KG1 (cell line): ENCODE measurements around the gene FRY.

ENCODE experiments used
- DNase-seq: peaks from one replicate; lab custom pipeline; 2025; lab: John Stamatoyannopoulos, UW

The FRY gene

DNA sequence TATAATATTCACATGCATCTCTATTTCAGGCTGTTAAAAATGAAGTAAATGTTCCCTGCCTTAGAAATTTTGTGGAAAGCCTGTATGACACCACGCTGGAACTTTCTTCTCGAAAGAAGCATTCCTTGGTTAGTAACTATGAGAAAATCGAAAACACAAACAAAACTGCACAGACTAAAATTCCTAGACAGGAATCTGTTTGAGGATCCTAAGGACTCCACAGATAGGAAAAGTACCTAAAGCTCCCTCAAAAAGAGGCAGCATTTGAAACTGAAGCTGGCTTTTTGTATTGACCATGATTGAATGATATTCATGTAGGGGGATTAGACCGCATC is 103.4 kb downstream of the FRY start:
- no peak for DNase-seq

DNA sequence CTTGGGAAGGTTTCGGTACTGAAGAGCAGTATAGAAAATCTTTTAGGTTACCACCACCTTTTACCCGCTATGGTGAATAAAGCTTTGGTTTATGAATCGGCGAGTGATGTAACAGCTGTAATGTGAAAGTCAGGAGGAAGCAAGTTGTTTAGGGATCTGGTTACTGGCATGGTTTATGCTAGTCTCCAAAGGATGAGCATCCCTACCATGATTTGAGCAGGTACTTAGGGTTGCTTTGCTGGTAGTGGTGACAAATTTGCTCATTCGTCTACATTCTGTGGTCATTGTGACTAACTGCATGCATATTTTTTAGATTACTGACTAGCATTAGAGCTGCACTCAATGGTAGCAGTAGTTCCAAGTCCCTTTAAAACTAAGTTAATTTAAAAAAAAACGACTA is 104.1 kb downstream of the FRY start:
- no peak for DNase-seq

- DNase-seq: no peak
These were observed 104.5 kb downstream of the FRY start for GRCh38 chr13:32136061-32136460.

DNA sequence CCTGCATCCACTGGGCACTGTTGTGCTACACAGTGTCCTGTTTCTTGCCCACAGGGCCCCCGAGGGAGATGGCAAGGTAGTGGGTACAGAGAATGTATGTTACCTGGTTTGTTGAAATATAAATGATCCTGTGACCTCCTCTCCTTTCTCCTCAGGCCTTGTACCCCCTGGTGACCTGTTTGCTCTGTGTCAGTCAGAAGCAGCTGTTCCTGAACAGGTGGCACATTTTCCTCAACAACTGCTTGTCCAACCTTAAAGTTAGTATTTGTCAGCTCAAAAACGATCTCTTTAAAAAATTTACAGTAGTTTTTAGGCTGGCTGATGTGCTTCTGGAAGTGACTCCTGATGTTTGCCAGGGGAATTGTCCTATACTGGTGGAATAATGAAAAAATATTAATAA is 105.1 kb downstream of the FRY start:
- DNase-seq: no peak

- no peak for DNase-seq
These were observed 107.7 kb downstream of the FRY start for GRCh38 chr13:32139251-32139650.

DNA sequence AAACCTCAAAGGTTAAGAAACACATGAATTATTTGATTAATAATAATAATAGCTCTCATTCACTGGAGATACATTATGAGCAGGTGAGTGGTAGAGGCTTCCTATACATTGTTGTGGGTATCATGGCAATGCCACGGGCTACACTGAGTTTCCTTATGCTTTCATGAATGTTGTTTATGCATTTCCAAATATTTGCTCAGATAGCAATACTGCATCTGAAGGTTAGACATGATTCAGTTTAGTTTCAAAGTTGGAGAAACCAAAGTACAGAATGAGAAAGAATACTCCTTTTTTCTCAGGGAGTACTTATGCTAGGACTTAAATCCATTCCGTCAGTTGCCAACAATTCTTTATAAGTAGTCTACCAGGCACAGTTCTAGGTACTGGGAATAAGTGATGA is 108.5 kb downstream of the FRY start:
- DNase-seq: no peak

GRCh38 chr13:32141462-32141861 is 109.9 kb downstream of the FRY start:
- DNase-seq: no peak

- DNase-seq: no peak
These were observed 110.5 kb downstream of the FRY start for GRCh38 chr13:32142115-32142514.

GRCh38 chr13:32142956-32143375 is 111.4 kb downstream of the FRY start:
- no peak for DNase-seq

GRCh38 chr13:32147193-32147592 is 115.6 kb downstream of the FRY start:
- no peak for DNase-seq

- no peak for DNase-seq
These were observed 116.4 kb downstream of the FRY start for GRCh38 chr13:32147976-32148375.

DNA sequence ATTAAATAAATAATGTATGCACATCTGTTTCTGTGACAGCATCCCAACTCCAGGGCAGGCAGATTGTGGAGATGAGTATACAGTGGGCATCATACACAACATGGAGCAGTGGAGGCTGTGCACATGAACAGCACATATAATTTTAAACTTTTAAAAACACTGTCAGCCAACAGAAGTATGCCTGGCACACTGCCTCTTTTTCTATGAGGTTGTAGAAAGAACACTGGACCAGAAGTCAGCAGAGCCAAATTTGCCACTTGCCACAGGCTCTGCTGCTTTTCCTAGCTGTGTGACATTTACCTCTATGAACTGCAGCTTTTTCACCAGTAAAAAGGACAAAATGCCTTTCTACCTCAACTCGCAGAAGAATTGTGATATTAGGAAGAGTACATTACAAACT is 118.7 kb downstream of the FRY start:
- no peak for DNase-seq

DNA sequence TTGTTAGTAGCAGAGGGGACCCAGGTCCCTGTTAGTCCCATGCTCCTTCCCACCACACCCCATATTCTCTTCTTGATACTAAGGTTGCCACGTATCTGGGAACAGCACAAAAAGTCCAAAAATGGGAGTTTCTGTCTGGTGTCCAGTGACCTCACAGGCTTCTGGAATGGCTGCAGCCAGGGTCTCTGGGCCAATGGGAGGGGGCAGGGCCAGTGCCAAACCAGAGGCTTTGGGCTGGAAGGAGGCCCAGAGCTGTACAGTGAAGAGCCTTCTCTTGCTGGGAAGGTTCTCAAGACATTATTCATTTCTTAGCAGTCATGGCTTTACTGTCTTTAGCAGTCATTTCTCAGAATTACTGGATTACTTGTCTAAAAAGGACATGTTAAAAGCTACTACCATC is 119.2 kb downstream of the FRY start:
- no peak for DNase-seq

GRCh38 chr13:32151240-32151639 is 119.7 kb downstream of the FRY start:
- DNase-seq: no peak

DNA sequence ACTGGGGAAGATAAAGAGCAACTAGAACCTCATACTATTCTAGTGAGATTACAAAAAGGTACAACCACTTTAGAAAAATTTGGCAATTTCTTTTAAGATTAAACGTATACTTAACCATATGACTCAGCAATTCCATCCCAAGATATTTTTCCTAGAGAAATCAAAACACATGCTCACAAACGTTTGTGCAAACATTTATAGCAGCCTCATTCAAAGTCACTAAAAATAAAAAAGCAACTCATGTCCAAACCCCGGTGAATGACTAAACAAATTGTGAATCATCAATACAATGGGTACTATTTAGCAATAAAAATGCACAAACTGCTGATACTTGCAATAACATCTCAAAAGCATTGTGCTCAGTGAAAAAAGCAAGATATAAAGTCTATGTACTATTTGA is 121.5 kb downstream of the FRY start:
- DNase-seq: no peak

DNA sequence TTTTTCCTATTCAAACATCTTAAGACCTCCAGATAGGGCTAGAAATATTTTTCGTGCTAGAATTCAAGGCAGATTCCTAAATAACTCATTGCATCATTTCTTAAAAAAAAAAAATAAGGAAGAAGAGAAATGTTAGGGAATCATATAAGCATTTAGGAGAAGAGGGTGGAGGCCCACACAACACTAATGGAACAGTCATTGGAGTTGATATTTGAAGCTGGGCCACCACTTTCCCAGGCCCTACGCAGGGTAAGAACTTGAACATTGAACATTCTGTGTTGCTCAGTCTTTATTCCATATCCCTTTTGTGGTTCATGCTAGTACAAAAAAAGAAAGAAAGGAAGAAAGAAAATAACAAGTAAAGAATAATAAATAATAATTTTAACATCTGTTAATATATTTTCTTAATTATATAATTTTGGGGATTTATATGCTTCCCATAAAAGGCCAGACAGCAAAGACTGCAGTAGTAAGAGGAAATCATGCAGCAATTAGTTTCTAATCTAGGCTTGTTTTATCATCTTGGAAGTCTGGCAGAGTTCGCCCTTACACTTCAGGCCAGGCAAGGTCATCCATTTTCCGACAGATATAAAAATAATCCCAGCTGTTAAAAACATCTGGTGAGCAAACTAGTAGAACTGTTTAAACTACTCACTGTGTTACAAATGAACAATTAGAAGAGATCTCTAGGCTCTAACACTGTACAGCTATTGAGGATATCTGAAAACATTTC is 127.7 kb downstream of the FRY start:
- no peak for DNase-seq

DNA sequence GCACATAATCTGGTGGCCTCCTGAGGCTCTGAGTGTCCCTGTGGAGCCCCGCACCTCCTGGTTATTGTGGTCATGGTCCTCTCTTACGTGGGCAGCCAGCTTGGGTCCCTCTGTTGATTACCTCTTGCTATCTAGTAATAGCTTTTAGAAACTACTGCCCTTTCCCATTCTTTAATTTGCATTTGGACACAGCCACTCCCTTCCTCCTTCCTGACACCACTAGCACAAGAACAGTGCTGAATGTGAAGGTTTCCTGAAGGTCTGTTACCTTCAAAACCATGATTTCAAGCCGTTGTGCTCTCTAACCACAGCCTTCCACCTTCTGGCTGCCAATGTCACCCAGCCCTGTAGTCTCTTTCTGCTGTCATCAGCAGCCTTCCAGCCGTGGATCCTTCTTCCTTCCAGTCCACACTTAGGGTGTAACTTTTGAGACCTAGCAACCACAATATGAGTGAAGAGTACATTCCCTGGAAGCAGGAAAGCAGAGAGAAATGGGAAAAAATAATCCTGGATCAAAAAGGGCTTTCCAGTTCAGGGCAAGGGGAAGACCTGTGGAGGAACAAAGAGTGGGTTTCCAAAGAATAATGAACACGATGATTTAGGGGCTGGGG is 130.9 kb downstream of the FRY start:
- DNase-seq: no peak

- DNase-seq: no peak
These were observed 133.2 kb downstream of the FRY start for GRCh38 chr13:32164622-32165268.

DNA sequence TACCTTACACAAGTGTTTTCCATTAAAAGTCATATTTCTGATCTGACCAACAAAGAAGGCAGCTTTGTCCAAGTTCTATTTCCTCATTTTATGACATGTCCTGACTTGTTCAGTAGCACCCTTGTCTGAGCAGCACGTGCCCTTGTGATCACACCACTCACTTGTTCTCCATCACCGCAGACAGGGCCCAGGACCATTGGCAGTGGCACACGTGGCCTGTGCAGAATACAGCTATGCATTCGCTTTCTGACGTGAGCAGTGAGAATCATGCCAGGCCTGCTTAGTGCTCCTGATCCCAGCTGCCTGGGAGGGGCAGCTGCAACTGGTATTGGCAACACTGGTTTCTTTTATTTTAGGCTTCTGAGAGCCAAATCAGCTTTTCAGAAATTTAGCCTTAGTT is 134.2 kb downstream of the FRY start:
- no peak for DNase-seq

DNA sequence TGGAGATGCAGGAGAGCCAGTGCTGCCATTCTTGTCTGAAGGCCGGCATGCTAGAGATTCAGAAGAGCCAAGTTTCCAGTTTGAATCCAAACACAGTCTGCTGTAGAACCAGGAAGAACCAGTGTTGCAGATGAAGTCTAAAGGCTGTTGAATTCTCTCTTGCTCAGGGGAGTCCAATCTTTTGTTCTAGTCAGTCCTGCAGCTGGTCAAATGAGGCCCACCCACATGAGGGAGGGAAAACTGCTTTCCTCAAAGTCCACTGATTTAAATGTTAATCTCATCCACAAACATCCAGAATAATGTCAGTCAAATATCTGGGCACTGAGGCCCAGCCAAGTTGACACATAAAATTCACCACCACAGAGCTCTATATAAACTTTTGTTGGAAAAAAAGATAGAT is 136.6 kb downstream of the FRY start:
- DNase-seq: no peak

DNA sequence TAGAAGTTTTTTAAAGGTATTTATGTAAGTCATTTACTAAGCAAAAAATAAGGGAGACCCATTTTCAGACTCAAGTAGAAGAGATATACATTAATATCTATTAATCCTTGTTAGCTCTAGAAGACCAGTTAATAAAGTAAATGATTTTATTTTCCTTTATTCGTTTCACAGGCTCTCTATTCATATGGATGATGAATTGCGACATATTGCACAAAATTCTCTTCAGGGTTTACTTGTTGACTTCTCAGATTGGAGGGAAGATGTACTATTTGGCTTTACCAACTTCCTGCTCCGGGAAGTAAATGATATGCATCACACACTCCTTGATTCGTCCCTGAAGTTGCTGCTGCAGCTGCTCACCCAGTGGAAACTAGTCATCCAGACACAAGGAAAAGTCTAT is 139.3 kb downstream of the FRY start:
- no peak for DNase-seq

DNA sequence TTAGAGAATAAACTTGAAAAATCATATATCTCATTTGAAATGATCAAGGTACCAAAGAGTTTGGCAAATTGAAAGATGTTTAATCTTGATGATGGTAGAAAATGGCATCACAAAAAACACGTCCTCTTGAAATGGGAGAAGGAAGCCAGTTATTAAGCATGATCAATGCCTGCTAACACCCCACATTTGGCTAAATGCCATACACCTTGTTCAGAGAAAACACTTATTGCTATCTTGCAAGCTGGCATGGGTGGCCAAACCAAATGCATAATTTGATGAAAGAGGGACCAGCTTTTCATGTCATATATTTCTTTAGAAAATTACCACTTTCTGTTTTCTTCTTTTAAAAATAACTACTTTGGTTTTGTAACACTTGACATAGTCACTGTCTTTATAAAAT is 142.3 kb downstream of the FRY start:
- DNase-seq: no peak

DNA sequence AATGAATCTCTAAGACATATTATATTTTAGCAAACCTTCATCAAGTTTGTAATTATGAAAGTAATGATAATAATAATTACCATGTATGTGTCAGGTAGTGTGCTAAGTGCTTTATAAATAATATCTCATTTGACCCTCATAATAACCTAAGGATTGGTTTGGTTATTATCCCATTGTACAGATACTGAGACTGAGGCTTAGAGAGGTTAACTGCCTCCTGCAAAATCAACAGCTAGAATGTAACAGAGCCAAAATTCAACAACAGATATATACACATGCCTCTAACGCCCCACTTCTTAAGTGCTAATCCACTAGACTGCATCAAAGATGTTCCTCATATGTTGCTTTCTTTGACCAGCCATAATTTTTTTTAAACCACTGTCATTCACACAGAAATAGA is 142.8 kb downstream of the FRY start:
- no peak for DNase-seq

GRCh38 chr13:32175307-32175706 is 143.7 kb downstream of the FRY start:
- no peak for DNase-seq
